ENCODE measurements around the gene DENND1B. TPM values are rescaled to one million over a fixed set of nuclear protein-coding genes. Genes with fewer than 3 reads are reported as not detected.

Gene DENND1B
- total RNA-seq, 1 donor from 2014 or later = 7.5 TPM

DNA sequence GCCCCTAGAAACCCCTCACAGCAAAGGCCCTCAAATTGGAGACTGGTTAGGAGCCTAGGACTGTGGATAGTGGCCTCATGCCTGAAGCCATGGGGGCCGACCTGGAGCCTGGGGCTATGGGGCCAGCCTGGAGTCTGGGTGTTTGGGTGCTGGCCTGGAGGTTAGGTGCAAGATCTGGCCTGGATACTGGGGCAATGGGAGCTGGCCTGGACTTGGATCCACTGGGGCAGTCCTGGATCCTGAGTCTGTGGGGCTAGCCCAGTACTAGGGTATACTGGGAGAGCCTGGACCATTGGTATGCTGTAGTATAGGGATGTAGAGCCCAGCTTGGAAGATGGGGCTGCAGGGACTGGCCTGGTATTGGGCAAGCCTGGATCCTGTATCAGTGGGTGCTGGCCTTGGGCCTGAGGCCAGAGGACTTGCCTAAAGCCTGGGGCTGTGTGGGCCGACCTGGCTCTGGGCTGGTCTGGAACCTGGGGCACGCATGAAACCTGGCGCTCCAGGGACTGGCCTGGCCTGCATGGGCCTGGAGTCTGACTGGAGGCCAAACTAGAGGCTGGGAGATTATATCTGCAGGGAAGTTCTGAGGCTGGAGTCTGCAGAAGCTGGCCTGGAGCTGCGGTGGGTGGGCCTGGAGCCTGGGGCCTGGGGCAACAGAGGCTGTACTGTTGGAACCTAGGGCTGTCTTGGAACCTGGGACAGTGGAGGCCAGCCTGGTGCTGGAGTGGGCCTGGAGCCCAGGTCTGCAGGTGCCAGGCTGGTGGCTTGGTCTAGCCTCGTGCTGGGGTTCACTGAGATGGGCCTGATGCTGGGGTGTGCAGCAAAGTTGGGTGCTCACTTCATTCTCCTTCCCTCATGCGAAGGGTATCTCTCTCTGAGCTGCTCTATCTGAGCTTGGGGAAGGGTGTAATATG lies 12.6 kb upstream of the DENND1B start:
- TF ChIP-seq, protein P1, sequence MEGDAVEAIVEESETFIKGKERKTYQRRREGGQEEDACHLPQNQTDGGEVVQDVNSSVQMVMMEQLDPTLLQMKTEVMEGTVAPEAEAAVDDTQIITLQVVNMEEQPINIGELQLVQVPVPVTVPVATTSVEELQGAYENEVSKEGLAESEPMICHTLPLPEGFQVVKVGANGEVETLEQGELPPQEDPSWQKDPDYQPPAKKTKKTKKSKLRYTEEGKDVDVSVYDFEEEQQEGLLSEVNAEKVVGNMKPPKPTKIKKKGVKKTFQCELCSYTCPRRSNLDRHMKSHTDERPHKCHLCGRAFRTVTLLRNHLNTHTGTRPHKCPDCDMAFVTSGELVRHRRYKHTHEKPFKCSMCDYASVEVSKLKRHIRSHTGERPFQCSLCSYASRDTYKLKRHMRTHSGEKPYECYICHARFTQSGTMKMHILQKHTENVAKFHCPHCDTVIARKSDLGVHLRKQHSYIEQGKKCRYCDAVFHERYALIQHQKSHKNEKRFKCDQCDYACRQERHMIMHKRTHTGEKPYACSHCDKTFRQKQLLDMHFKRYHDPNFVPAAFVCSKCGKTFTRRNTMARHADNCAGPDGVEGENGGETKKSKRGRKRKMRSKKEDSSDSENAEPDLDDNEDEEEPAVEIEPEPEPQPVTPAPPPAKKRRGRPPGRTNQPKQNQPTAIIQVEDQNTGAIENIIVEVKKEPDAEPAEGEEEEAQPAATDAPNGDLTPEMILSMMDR (IDR thresholded peaks at IDR 0.05; ENCODE audit: insufficient read depth, low read length, poor library complexity, severe bottlenecking) = no peak
- no peaks in the 10 kb centered on the region for H3K27me3 ChIP-seq (ENCODE audit: control insufficient read depth, insufficient read depth, low read length)
- no peak overlapping the region for H3K4me3 ChIP-seq (ENCODE audit: low read depth, low read length)
- no peak for DNase-seq (ENCODE audit: low read depth)
- no peaks in the 10 kb centered on the region for H3K36me3 ChIP-seq (ENCODE audit: control insufficient read depth, insufficient read depth, low read length)

DNA sequence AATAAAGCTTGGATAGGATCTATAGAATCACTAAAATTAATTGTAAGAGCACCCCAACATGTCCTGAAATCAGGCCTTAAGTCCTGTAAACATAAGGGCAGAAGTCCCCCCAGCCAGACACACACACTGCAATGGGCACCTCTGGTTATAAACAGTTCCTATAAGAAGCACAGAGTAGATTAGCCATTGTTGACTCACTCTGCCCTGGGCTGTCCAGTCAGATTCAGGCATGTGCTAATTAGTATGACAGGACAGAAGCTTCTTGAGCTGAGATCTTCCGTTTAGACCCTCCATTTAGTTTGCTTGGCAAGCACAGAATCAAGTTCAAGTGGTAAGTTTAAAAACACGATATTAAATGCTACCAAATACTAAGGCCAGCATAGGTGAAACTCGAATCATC lies 11.8 kb upstream of the DENND1B start:
- Histone ChIP-seq H3K36me3 (ENCODE audit: control insufficient read depth, insufficient read depth, low read length) (no peaks in the 10 kb centered on the region), H3K27me3 (ENCODE audit: control insufficient read depth, insufficient read depth, low read length) (no peaks in the 10 kb centered on the region), H3K4me3 (ENCODE audit: low read depth, low read length) (no peak overlapping the region)
- DNase-seq (ENCODE audit: low read depth) = no peak
- TF ChIP-seq, protein P1 (IDR thresholded peaks at IDR 0.05; ENCODE audit: insufficient read depth, low read length, poor library complexity, severe bottlenecking) = no peak

DNA sequence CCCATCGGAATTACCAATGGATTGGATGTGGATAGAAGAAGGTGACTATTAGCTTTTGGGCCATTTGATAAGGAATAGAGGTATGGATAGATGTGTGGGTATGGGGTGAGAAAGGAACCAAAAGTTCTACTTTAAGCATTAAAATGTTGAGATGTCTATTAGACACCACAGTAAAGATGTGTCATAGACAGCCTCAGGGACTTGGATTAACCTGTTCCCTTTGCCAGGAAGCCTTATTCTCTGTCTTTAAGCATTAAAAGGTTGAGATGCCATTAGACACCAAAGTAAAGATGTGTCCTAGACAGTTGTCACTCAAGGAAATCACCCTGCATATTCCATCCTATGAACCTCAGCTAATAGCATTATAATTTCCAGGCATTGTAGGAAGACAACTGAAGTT lies 11.0 kb upstream of the DENND1B start:
- TF ChIP-seq, protein P1 (IDR thresholded peaks at IDR 0.05; ENCODE audit: insufficient read depth, low read length, poor library complexity, severe bottlenecking) = no peak
- DNase-seq (ENCODE audit: low read depth) = no peak

DNA sequence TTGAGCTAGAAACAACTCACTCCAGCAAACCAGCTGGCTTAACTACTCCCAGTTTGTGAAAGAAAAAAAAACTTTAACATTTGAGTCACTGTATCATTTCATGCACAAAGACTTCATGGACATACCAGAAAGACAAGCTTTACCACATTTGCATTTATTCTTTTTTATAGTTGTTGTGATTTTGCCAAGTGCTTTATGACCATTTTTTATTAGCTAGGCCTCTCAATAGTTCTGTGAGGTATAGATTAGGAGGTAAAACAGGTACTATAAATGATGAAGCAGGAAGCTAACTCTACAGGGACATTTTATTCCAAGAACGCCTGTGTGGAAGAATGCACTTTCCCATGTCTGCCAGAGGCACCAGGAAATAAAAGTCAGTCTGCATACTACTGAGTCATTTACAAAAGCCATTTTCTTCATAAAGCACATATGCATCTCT lies 8.2 kb upstream of the DENND1B start:
- no peaks in the 10 kb centered on the region for H3K27me3 ChIP-seq (ENCODE audit: control insufficient read depth, insufficient read depth, low read length)
- TF ChIP-seq, protein P1 (IDR thresholded peaks at IDR 0.05; ENCODE audit: insufficient read depth, low read length, poor library complexity, severe bottlenecking) = no peak
- H3K36me3 ChIP-seq (ENCODE audit: control insufficient read depth, insufficient read depth, low read length) = no peaks in the 10 kb centered on the region
- no peak for DNase-seq (ENCODE audit: low read depth)
- H3K4me3 ChIP-seq (ENCODE audit: low read depth, low read length) = no peak overlapping the region

More for the DNA sequence above, 11.0 kb upstream of the DENND1B start:
- Histone ChIP-seq H3K27me3 (ENCODE audit: control insufficient read depth, insufficient read depth, low read length) (no peaks in the 10 kb centered on the region), H3K4me3 (ENCODE audit: low read depth, low read length) (no peak overlapping the region), H3K36me3 (ENCODE audit: control insufficient read depth, insufficient read depth, low read length) (no peaks in the 10 kb centered on the region)

DNA sequence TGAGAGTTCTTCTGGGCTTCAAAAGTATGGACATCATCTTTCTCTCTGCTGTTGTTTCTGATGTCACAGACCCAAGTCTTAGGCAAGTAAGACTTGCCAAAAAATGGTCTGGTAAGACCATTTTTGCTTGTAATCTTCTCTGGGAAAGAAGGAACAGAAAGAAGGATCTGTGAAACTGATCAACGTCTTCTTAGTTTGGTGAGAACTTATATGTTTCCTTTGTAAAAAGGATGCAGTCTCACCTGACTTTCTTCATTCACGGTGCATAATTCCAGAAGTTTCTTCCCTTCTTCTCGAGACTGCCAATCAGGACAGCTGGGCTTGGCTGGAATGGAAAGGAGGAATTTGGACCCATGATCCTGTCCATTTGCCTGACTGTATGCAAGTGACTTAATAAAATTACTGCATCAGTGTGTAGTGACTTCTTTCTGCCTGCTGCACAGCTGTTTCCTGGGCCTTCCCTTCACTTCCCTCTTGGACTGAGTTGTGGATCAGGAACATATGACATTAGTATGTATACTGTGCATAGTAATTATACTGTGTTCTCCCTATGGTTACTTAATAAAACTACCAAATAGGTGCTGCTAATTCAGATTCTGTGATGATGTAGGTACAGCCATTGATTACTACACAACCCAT lies 7.6 kb upstream of the DENND1B start:
- TF ChIP-seq, protein P1 (IDR thresholded peaks at IDR 0.05; ENCODE audit: insufficient read depth, low read length, poor library complexity, severe bottlenecking) = no peak
- no peaks in the 10 kb centered on the region for H3K27me3 ChIP-seq (ENCODE audit: control insufficient read depth, insufficient read depth, low read length)
- no peak overlapping the region for H3K4me3 ChIP-seq (ENCODE audit: low read depth, low read length)
- no peaks in the 10 kb centered on the region for H3K36me3 ChIP-seq (ENCODE audit: control insufficient read depth, insufficient read depth, low read length)
- no peak for DNase-seq (ENCODE audit: low read depth)
